Measurements from ENCODE around the gene SALL4.
"Not testable (repeated sequence)": the region's sequence is repeated elsewhere in the genome, so short reads cannot be mapped to it uniquely, and the experiment has no call there.

The SALL4 gene

DNA sequence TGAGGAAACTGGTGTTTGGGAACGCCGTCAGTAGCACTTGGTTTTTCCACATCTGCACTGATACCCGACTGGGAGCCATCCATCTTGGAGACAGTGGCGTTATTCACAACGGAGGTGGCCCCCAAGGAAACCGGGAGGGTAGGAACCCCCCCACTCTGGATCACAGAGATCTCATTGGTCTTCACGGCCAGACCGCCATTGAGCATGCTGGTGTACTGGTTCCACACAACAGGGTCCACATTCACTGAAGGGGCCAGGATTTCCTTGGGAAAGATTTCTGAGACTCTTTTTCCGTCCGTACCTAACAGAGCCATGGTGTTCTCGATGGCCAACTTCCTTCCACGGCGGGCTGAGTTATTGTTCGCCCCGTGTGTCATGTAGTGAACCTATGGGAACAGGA lies 18.0 kb downstream of the SALL4 start:
- TF ChIP-seq, protein P1, sequence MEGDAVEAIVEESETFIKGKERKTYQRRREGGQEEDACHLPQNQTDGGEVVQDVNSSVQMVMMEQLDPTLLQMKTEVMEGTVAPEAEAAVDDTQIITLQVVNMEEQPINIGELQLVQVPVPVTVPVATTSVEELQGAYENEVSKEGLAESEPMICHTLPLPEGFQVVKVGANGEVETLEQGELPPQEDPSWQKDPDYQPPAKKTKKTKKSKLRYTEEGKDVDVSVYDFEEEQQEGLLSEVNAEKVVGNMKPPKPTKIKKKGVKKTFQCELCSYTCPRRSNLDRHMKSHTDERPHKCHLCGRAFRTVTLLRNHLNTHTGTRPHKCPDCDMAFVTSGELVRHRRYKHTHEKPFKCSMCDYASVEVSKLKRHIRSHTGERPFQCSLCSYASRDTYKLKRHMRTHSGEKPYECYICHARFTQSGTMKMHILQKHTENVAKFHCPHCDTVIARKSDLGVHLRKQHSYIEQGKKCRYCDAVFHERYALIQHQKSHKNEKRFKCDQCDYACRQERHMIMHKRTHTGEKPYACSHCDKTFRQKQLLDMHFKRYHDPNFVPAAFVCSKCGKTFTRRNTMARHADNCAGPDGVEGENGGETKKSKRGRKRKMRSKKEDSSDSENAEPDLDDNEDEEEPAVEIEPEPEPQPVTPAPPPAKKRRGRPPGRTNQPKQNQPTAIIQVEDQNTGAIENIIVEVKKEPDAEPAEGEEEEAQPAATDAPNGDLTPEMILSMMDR (IDR thresholded peaks at IDR 0.05; ENCODE audit: low read depth, low read length): no peak

DNA sequence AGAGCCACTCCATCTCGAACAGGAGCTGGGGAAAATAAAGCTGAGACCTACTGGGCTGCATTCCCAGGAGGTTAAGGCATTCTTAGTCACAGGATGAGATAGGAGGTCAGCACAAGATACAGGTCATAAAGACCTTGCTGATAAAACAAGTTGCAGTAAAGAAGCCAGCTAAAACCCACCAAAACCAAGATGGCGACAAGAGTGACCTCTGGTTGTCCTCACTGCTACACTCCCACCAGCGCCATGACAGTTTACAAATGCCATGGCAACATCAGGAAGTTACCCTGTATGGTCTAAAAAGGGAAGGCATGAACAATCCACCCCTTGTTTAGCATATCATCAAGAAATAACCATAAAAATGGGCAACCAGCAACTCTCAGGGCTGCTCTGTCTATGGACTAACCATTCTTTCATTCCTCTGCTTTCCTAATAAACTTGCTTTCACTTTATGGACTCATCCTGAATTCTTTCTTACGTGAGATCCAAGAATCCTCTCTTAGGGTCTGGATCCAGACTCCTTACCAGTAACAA lies 24.0 kb downstream of the SALL4 start:
- not testable (repeated sequence) for H3K4me3 ChIP-seq (ENCODE audit: low read depth, low read length)

More for the DNA sequence above, 18.0 kb downstream of the SALL4 start:
- no peak overlapping the region for H3K4me3 ChIP-seq (ENCODE audit: low read depth, low read length)

DNA sequence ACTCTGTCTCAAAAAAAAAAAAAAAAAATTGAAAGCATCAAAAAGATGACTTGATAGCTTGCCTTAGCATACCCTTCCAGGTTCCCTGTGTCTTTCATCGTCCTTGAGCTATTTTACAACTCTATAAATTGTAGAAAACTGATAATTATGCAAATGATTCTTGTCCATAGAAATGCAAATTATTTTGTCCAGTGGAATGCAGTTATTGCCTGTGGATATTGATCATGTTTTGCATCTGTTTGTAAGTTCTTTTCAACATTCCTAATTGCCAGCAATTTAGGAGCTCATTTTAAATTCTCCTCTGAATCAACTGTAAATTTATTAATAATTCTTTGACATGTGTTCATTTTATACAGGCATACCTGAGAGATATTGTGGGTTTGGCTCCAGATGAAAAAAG lies 27.1 kb downstream of the SALL4 start:
- no peak overlapping the region for H3K4me3 ChIP-seq (ENCODE audit: low read depth, low read length)
- TF ChIP-seq, protein P1 (IDR thresholded peaks at IDR 0.05; ENCODE audit: low read depth, low read length): no peak

DNA sequence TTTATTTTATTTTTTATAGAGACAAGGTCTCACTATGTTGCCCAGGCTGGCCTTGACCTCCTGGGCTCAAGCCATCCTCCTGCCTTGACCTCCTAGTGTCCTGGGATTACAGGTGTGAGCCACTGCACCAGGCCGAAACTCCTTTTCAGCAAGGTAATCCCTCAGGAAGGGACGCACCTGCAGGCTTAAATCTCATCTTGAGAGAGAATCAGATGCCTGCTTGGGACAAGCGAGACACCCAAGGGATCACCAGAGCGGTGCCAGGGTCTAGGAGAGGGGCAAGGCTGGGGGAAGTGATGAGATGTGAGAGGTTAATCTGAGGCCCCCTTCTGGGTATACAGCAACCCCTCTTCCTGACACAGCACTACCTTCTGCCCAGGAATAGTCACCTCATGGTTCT lies 30.1 kb downstream of the SALL4 start:
- TF ChIP-seq, protein P1 (IDR thresholded peaks at IDR 0.05; ENCODE audit: low read depth, low read length): no peak
- no peak overlapping the region for H3K4me3 ChIP-seq (ENCODE audit: low read depth, low read length)

DNA sequence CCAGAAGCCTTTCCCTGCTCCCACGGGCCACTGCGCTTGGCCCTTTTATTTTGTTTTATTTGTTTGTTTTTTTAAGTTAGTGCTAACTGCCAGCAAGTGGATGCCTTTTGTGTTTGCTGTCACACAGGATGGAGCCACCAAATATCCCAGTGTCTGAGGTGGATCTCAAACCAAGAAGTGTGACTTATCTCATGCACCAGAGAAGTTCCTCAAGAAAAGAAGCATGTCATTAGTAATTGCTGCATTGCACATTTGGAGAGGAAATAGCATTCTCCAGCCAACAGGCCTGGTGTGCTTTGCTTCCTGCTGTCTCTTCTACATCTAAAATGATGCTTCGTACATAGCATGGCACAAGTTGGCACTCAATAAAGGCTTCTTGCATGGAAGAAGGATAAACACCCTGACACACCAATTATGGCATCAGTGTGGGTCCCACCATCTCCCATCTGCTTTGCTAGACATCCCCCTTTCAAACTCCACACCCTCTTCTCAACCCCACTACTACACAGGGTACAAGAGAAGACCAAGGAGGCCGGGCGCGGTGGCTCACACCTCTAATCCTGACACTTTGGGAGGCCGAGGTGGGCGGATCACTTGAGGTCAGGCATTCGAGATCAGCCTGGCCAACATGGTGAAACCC lies 32.2 kb downstream of the SALL4 start:
- TF ChIP-seq, protein P1 (IDR thresholded peaks at IDR 0.05; ENCODE audit: low read depth, low read length): no peak
- H3K4me3 ChIP-seq (ENCODE audit: low read depth, low read length): no peak overlapping the region

DNA sequence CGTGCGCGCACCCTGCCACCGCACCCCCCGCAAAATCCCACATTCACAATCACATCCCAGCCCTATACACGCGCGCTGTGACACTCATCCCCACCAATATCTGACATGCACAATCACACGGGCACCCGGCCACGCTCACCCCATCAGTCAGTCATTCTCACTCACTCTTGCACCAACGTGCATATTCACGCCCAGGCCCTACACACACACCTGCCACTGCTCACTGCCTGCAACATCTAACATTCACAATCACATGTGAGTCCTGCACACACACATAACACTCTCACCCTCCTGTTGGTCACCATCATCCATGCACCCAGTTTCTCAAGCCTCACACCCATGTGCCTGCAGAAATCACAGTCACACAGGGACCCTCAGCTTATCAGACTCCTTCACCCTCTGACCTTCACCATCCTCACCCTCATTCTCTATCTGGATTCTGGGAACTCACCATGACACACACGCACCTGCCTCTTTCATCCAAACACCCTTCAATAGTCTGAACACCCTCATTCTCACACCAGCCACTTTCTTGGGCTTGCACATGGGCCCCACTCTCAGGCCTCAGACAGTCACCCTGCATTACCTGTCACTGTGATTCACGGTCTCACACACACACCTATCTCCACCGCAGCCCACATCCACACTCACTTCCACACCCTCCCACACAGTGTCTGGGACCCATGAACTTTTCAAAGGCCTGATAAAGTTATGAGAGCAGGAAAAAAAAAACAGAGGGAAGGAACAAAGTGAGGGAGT lies 33.4 kb downstream of the SALL4 start:
- peak overlapping the region; percentile 32; the same call in 1 of the 2 replicates for H3K4me3 ChIP-seq (ENCODE audit: low read depth, low read length)
- TF ChIP-seq, protein P1 (IDR thresholded peaks at IDR 0.05; ENCODE audit: low read depth, low read length): no peak

DNA sequence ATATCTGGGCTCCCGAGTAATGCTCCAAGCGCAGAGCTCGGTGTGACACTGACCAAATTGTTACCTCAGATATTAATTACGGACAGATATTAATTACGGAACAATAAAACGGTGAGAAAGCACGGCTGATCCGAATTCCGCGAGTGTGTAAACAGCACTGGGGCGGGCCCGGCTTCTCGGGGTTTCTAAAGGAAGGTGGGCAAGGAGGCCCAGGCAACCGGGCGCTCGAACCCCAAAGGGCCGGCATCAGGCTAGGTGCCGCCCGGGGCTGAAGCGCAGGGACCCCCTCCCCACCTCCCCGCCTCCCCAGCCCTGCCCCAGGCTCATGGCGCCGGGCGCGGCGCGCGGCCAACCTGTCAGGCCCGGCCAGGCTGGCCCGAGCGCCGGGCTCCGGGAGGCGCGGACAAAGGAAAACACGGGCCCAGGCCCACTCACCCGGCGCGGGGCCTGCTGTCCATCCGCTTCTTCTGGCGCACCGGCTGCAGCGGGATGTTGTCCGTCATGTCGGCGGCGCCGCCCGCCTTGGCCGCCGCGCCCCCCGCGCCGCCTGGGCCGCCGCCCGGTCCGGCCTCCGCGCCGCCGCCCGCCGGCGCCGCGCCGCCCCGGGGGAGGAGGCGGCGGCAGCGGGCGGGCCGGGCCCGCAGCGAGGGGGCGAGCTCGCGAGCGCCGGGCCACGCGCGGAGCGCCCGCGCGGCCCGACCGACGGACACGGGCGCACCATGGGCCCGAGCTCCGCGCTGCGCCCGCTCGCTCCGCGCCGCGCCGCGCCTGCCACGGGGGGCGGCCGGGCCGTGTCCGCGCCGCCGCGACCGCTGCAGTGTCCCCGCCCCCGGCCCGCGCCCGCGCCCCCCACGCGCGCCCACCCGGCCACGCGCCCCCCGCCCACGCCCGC lies 34.2 kb downstream of the SALL4 start, which contains the start of gene ATP9A:
Gene ATP9A (minus strand): TSS at position 524 of the 892 bp plus-strand sequence. CDS start 21 bp downstream, at position 503.
- peak within 1 kb of the TSS; percentile 93 for H3K4me3 ChIP-seq (ENCODE audit: low read depth, low read length)
- TF ChIP-seq, protein P1 (IDR thresholded peaks at IDR 0.05; ENCODE audit: low read depth, low read length): no peak
